HG02943 (cell line): Measurements from ENCODE around the gene FCHSD2.
"Not testable (repeated sequence)": the region's sequence is repeated elsewhere in the genome, so short reads cannot be mapped to it uniquely, and the experiment has no call there.

Experiments
- ATAC-seq: cut with Tn5 transposase; IDR thresholded peaks from one replicate; pipeline ENCODE4 v1.9.1; 2021; ENCODE audit warnings: mild to moderate bottlenecking, low read depth, moderate library complexity; ENCODE audit not compliant: unreplicated experiment

The FCHSD2 gene

GRCh38 chr11:73018856-73019255, 123.3 kb downstream of the FCHSD2 start:
- no peak for ATAC-seq

GRCh38 chr11:73017024-73017751, 124.9 kb downstream of the FCHSD2 start:
- ATAC-seq = no peak

GRCh38 chr11:73013021-73013420, 129.1 kb downstream of the FCHSD2 start:
- no peak for ATAC-seq

- no peak for ATAC-seq
These were observed 129.8 kb downstream of the FCHSD2 start for GRCh38 chr11:73012121-73012863.

GRCh38 chr11:73011126-73011817, 130.8 kb downstream of the FCHSD2 start:
- no peak for ATAC-seq

GRCh38 chr11:73009972-73010371, 132.1 kb downstream of the FCHSD2 start:
- no peak for ATAC-seq

GRCh38 chr11:73004088-73004487, 138.0 kb downstream of the FCHSD2 start:
- ATAC-seq = no peak

- no peak for ATAC-seq
These were observed 139.0 kb downstream of the FCHSD2 start for GRCh38 chr11:73003088-73003487.

- no peak for ATAC-seq
These were observed 139.9 kb downstream of the FCHSD2 start for GRCh38 chr11:73002214-73002613.

GRCh38 chr11:73001615-73002014, 140.5 kb downstream of the FCHSD2 start:
- no peak for ATAC-seq

GRCh38 chr11:72998676-72999075, 143.4 kb downstream of the FCHSD2 start:
- no peak for ATAC-seq

GRCh38 chr11:72996959-72997358, 145.2 kb downstream of the FCHSD2 start:
- no peak for ATAC-seq

GRCh38 chr11:72989727-72990126, 152.4 kb downstream of the FCHSD2 start:
- no peak for ATAC-seq

- no peak for ATAC-seq
These were observed 153.3 kb downstream of the FCHSD2 start for GRCh38 chr11:72988821-72989220.

- ATAC-seq = no peak
These were observed 156.5 kb downstream of the FCHSD2 start for GRCh38 chr11:72985645-72986044.

- no peak for ATAC-seq
These were observed 157.6 kb downstream of the FCHSD2 start for GRCh38 chr11:72984453-72985077.

- ATAC-seq = no peak
These were observed 158.6 kb downstream of the FCHSD2 start for GRCh38 chr11:72983560-72983959.

GRCh38 chr11:72981971-72982685, 160.0 kb downstream of the FCHSD2 start:
- ATAC-seq = no peak

- ATAC-seq = no peak
These were observed 161.0 kb downstream of the FCHSD2 start for GRCh38 chr11:72981080-72981479.

- ATAC-seq = not testable (repeated sequence)
These were observed 164.3 kb downstream of the FCHSD2 start for GRCh38 chr11:72977782-72978181.
